ENCODE data around the gene SCN2A.

DNA sequence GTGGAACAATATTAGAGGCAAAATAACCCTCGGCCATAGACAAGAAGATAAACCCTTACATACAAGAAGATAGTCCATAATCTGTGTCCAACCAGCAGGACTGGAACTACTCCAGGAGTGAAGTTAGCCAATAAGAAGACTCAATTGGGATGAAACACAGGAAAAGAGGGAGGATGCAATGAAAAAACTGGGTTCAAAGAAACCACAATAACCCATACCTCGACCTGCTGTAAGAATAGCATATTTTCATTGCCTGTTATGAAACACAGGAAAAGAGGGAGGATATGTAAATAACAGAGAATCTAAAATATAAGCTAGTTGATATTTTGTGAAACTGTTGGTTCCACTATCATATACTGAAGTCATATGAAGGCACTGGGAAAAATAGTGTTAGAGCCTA lies 143.1 kb downstream of the SCN2A start:
- TF ChIP-seq, protein P1, sequence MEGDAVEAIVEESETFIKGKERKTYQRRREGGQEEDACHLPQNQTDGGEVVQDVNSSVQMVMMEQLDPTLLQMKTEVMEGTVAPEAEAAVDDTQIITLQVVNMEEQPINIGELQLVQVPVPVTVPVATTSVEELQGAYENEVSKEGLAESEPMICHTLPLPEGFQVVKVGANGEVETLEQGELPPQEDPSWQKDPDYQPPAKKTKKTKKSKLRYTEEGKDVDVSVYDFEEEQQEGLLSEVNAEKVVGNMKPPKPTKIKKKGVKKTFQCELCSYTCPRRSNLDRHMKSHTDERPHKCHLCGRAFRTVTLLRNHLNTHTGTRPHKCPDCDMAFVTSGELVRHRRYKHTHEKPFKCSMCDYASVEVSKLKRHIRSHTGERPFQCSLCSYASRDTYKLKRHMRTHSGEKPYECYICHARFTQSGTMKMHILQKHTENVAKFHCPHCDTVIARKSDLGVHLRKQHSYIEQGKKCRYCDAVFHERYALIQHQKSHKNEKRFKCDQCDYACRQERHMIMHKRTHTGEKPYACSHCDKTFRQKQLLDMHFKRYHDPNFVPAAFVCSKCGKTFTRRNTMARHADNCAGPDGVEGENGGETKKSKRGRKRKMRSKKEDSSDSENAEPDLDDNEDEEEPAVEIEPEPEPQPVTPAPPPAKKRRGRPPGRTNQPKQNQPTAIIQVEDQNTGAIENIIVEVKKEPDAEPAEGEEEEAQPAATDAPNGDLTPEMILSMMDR (IDR thresholded peaks at IDR 0.05), result no peak
- no peak for TF ChIP-seq POLR2A (IDR thresholded peaks at IDR 0.05)
